ENCODE measurements around the gene ADAMTSL1. TPM values are rescaled to one million over a fixed set of nuclear protein-coding genes. Genes with fewer than 3 reads are reported as not detected.

The ADAMTSL1 gene
- polyA plus RNA-seq, 2 of the 4 experiments (the other 2 are of a cell fraction): 0.03 TPM; not detected in 1

DNA sequence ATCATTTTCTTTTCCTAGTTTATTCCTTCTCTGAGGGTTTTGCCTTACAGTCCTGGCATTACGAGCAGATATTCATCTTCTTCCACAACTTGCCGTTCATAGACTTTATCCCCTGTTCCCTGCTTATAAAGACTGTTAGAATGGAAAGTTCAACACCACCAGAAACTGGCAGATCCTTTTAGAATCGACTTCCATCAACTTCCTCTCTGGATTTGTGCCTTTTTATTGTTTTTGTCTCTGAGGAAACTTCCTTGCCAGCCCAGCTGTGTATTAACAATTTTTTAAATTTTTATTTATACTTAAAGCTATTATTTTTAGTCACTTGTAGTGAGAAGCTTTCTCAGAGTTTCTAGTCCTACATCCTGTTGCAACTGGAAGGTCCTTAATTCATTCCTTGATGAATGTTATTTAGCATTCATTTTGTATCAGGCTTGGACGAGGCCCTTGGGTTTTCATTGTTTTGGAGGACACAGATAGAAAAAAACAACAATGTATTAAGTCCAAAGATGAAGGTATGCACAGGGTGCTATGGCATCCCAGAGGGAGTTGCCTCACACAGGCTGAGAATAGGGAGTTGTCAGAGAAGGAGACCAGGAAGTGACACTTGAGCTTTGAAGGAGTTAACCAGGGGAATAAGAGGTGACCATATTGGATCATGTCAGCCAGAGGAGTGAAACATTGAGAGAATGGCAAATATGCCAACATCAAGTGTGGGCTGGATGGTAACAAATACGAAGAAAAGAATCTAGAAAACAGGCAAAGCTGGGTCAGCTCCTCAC lies 81.3 kb downstream of the ADAMTSL1 start:
- no peak overlapping the region for H3K4me2 ChIP-seq
- no peak overlapping the region for H3K27ac ChIP-seq
- no peak for FAIRE-seq
- H3K4me3 ChIP-seq: no peak overlapping the region
- no peak for ATAC-seq
- POLR2A ChIA-PET: no interaction called here
- TF ChIP-seq ELK1 (IDR thresholded peaks at IDR 0.05; ENCODE audit: low read depth, low read length): no peak
- TF ChIP-seq KDM1A (IDR thresholded peaks at IDR 0.05; ENCODE audit: low read depth): no peak
- CTCF ChIA-PET: no interaction called here
- 2% methylated on average over 5 of the region's 5 CpGs for whole genome bisulfite sequencing (ENCODE audit: missing lambda C conversion rate)
- no peaks in the 10 kb centered on the region for H3K9me3 ChIP-seq
- no peak for DNase-seq (ENCODE audit: low read depth in 1 of 2, low spot score in 1 of 2)
- no peaks in the 10 kb centered on the region for H3K4me1 ChIP-seq

DNA sequence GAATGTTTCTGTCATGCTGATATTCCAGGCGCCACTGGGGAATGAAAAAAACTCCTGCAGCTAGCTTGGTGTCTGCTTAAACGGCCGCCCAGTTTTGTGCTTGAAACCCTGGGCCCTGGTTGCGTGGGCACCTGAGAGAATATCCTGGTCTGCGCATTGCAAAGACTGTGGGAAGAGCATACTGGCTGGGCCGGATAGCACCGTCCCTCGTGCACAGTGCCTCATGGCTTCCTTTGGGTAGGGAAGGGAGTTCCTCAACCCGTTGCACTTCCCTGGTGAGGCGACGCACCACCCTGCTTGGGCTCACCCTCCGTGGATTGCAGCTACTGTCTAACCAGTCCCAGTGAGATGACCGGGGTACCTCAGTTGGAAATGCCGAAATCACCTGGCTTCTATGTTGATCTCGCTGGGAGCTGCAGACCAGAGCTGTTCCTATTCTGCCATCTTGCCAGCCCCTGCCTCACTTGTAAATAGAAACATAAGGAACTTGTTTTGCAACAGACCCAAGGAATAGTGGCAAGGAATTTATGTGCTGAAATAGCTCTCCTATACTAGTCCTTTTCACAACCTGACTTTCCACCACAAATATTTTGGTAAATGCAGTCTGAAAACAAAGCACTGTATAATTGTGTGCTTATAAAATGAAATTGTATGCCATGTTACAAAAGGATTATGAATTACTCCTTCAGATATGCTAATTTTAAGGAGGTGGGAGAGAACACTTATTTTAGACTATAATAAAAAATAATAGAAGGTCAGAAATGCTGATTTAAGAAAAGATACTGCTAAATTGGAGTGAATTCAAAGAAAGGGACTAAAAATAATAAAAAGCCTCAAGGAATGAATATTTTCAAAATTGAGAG lies 90.3 kb downstream of the ADAMTSL1 start:
- FAIRE-seq (no peak), DNase-seq (ENCODE audit: low read depth in 1 of 2, low spot score in 1 of 2) (no peak), ATAC-seq (no peak)
- Histone ChIP-seq H3K4me2 (no peak overlapping the region), H3K9me3 (no peaks in the 10 kb centered on the region; the same call in 2 of the 3 replicates), H3K4me3 (no peak overlapping the region), H3K27ac (no peak overlapping the region), H3K4me1 (no peaks in the 10 kb centered on the region)
- ChIA-PET CTCF (interaction anchor here (0.8 to 2.4 kb wide), 2 partner anchors 12 to 121 kb away, joined by 3 to 6 read pairs; no protein-coding TSS in a partner anchor), POLR2A (no interaction called here)
- TF ChIP-seq JUN (IDR thresholded peaks at IDR 0.05) (no peak), HOXB5 (CRISPR knock-in tag; IDR thresholded peaks at IDR 0.05) (no peak), GATA3 (IDR thresholded peaks at IDR 0.05; ENCODE audit: borderline replicate concordance) (no peak), NPAS2 (CRISPR knock-in tag; IDR thresholded peaks at IDR 0.05; ENCODE audit: borderline replicate concordance) (no peak), RNF2 (IDR thresholded peaks at IDR 0.05; ENCODE audit: borderline replicate concordance, low read depth) (no peak), HDAC2 (IDR thresholded peaks at IDR 0.05) (no peak), SMC3 (IDR thresholded peaks at IDR 0.05) (no peak), PBX3 (IDR thresholded peaks at IDR 0.05) (no peak), EHMT2 (IDR thresholded peaks at IDR 0.05; ENCODE audit: low read depth) (no peak)
- TF ChIP-seq, protein P1, sequence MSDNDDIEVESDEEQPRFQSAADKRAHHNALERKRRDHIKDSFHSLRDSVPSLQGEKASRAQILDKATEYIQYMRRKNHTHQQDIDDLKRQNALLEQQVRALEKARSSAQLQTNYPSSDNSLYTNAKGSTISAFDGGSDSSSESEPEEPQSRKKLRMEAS (IDR thresholded peaks at IDR 0.05): no peak
- WGBS (ENCODE audit: missing lambda C conversion rate): 28% methylated on average over 15 of the region's 15 CpGs

DNA sequence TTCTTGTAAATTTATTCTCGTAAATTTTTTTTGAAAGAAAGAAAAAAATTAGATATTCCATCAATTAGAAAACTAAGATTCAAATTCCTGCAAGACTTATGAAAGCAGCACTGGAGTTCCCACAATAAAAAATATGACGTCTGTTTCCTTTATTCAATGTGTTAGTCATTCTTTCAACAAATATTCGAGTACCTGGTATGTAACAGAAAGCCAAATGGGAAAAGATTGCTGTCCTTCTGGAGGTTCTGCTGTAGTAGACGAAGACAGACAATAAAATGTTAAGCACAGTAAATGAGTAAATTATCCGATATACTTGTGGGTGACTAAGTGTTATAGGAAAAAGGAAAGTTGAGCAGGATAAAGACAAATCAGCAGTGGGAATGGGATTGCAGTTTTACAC lies 92.2 kb downstream of the ADAMTSL1 start:
- WGBS (ENCODE audit: missing lambda C conversion rate): 5% methylated on average over 5 of the region's 5 CpGs
- ChIA-PET POLR2A (no interaction called here), CTCF (no interaction called here)
- FAIRE-seq: no peak
- DNase-seq (ENCODE audit: low read depth in 1 of 2, low spot score in 1 of 2): peak in 1 of 2 experiments; percentile 30
- TF ChIP-seq GATA3 (IDR thresholded peaks at IDR 0.05; ENCODE audit: borderline replicate concordance): no peak
- no peak for TF ChIP-seq RARB (CRISPR knock-in tag; IDR thresholded peaks at IDR 0.05)
- no peak for TF ChIP-seq TP53 (CRISPR knock-in tag; IDR thresholded peaks at IDR 0.05)
- TF ChIP-seq CEBPB (IDR thresholded peaks at IDR 0.05): no peak
- no peak for TF ChIP-seq RNF2 (IDR thresholded peaks at IDR 0.05; ENCODE audit: borderline replicate concordance, low read depth)
- no peak for TF ChIP-seq FOSL2 (IDR thresholded peaks at IDR 0.05)
- no peak for TF ChIP-seq FOSL2 (CRISPR knock-in tag; IDR thresholded peaks at IDR 0.05)
- no peak for TF ChIP-seq NR3C1 (IDR thresholded peaks at IDR 0.05)
- TF ChIP-seq KDM1A (IDR thresholded peaks at IDR 0.05; ENCODE audit: low read depth): no peak
- TF ChIP-seq REST (IDR thresholded peaks at IDR 0.05): no peak
- no peak overlapping the region for H3K4me2 ChIP-seq
- ATAC-seq: no peak
- H3K4me3 ChIP-seq: no peak overlapping the region
- no peaks in the 10 kb centered on the region for H3K4me1 ChIP-seq
- no peaks in the 10 kb centered on the region; the same call in 2 of the 3 replicates for H3K9me3 ChIP-seq
- no peak overlapping the region for H3K27ac ChIP-seq
